ENCODE results near the gene MRPS5.

MRPS5 gene

GRCh38 chr2:95087379-95087778 lies 34.2 kb downstream of the MRPS5 start:
- no peak for DNase-seq

GRCh38 chr2:95086017-95086416 lies 35.6 kb downstream of the MRPS5 start:
- no peak for DNase-seq

- no peak for DNase-seq
These were observed 39.1 kb downstream of the MRPS5 start for GRCh38 chr2:95082477-95082876.

- DNase-seq, result no peak
These were observed 42.4 kb downstream of the MRPS5 start for GRCh38 chr2:95079199-95079683.

- DNase-seq, result no peak
These were observed 43.6 kb downstream of the MRPS5 start for GRCh38 chr2:95077861-95078603.

GRCh38 chr2:95077530-95077825 lies 44.1 kb downstream of the MRPS5 start:
- DNase-seq, result no peak

GRCh38 chr2:95076705-95077529 lies 44.7 kb downstream of the MRPS5 start:
- DNase-seq, result peak; percentile 57 to 72

GRCh38 chr2:95075440-95076132 lies 46.0 kb downstream of the MRPS5 start:
- DNase-seq, result no peak

GRCh38 chr2:95074663-95075439 lies 46.8 kb downstream of the MRPS5 start:
- DNase-seq, result no peak

GRCh38 chr2:95073856-95074662 lies 47.5 kb downstream of the MRPS5 start:
- DNase-seq, result no peak

GRCh38 chr2:95072424-95072823 lies 49.2 kb downstream of the MRPS5 start:
- DNase-seq, result no peak

- DNase-seq, result no peak
These were observed 49.8 kb downstream of the MRPS5 start for GRCh38 chr2:95071856-95072255.

GRCh38 chr2:95069465-95069864 lies 52.1 kb downstream of the MRPS5 start:
- no peak for DNase-seq

GRCh38 chr2:95068256-95068655 lies 53.4 kb downstream of the MRPS5 start:
- DNase-seq, result no peak

- no peak for DNase-seq
These were observed 58.3 kb downstream of the MRPS5 start for GRCh38 chr2:95063086-95063958.

- DNase-seq, result peak; percentile 24 to 60
These were observed 59.1 kb downstream of the MRPS5 start for GRCh38 chr2:95062242-95063085.

- no peak for DNase-seq
These were observed 59.9 kb downstream of the MRPS5 start for GRCh38 chr2:95061601-95062183.

GRCh38 chr2:95061119-95061512 lies 60.5 kb downstream of the MRPS5 start:
- DNase-seq, result no peak

- DNase-seq, result no peak
These were observed 61.0 kb downstream of the MRPS5 start for GRCh38 chr2:95060446-95061118.
